Esophagus muscularis mucosa (tissue), 3 donors: ENCODE results near the gene RAB22A.
"Not testable (repeated sequence)": the region's sequence is repeated elsewhere in the genome, so short reads cannot be mapped to it uniquely, and the experiment has no call there.

Experiments used
- CTCF ChIP-seq, 3 experiments: fragments of 200-600 bp in 2 of 3; fragments of 450-650 bp in 1 of 3; sonication (generic) in 2 of 3; IDR thresholded peaks; one replicate each; pipeline ENCODE4 v1.5.1; 2017 to 2019; ENCODE audit warnings: antibody characterized with exemption in 3 of 3, mild to moderate bottlenecking in 2 of 3, moderate library complexity in 1 of 3
- POLR2A ChIP-seq: fragments of 450-650 bp; IDR thresholded peaks from one replicate; pipeline ENCODE4 v1.6.1; 2017; ENCODE audit warnings: antibody characterized with exemption, moderate library complexity, mild to moderate bottlenecking, low read depth

- not testable (repeated sequence) for TF ChIP-seq CTCF (IDR thresholded peaks at IDR 0.05); POLR2A
Measured at GRCh38 chr20:58373296-58373695, 63.8 kb downstream of the RAB22A start.
